Muscle layer of duodenum (tissue), 2 donors: ENCODE data around the gene PRPF8.
A peak's percentile ranks its signal among the peaks of the same experiment; 100 is the strongest.

Experiments
- H3K27ac ChIP-seq: one replicate; pipeline ENCODE4 v1.7.0; 2013; ENCODE audit warnings: mild to moderate bottlenecking, low read length
- H3K27me3 ChIP-seq: one replicate; pipeline ENCODE4 v1.7.0; 2013; ENCODE audit warnings: low read depth, mild to moderate bottlenecking, control low read depth, low read length
- H3K36me3 ChIP-seq, 2 donors: one replicate each; pipeline ENCODE4 v1.7.0; 2013; ENCODE audit warnings: low read length in 2 of 2, control low read depth in 1 of 2, mild to moderate bottlenecking in 1 of 2; ENCODE audit not compliant: insufficient read depth in 2 of 2, control insufficient read depth in 1 of 2
- H3K4me1 ChIP-seq, 2 donors: one replicate each; pipeline ENCODE4 v1.7.0; 2013; ENCODE audit warnings: low read length in 2 of 2, mild to moderate bottlenecking in 2 of 2, control low read depth in 1 of 2, moderate library complexity in 1 of 2; ENCODE audit not compliant: insufficient read depth in 2 of 2, control insufficient read depth in 1 of 2
- H3K4me3 ChIP-seq, 2 donors: one replicate each; pipeline ENCODE4 v1.7.0; 2013; ENCODE audit warnings: low read length in 2 of 2, low read depth in 1 of 2, mild to moderate bottlenecking in 1 of 2
- H3K9me3 ChIP-seq, 2 donors: one replicate each; pipeline ENCODE4 v1.7.0; 2013; ENCODE audit warnings: low read length in 2 of 2, control low read depth in 1 of 2, mild to moderate bottlenecking in 1 of 2; ENCODE audit not compliant: control insufficient read depth in 1 of 2
- donor health status: healthy.

The PRPF8 gene

DNA sequence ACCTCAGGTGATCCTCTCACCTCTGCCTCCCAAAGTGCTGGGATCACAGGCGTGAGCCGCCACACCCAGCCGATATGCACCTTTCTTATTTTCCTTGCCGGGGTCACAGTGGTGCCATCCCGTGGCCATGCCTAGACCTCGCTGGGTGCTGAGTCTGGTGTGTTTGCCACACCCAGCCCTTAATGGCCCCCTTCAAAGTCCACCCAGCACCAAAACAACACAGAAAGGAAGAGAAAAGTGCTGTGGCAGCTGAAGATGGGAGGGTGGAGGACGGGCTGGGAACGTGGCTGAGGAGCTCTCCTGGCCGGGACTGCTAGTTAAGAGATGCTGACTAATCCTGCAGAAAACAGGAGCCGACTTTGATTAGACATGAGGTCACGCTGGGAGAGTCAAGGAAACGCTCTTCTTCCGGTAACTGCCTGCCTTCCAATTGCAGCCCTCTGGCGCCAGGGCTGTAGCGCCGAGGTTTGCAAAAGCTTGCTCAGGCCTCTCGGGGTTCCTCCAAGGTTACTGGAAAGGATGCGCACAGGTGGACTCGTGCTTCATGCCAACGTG lies 67.0 kb downstream of the PRPF8 start:
- H3K27ac ChIP-seq, result peak overlapping the region; percentile 40
- H3K4me1 ChIP-seq, result peaks cover 0 to 4% of the 10 kb centered on the region in 2 donors
- H3K36me3 ChIP-seq, result peaks cover 0 to 18% of the 10 kb centered on the region in 2 donors
- no peak overlapping the region for H3K4me3 ChIP-seq
- no peaks in the 10 kb centered on the region for H3K9me3 ChIP-seq
- H3K27me3 ChIP-seq, result no peaks in the 10 kb centered on the region

DNA sequence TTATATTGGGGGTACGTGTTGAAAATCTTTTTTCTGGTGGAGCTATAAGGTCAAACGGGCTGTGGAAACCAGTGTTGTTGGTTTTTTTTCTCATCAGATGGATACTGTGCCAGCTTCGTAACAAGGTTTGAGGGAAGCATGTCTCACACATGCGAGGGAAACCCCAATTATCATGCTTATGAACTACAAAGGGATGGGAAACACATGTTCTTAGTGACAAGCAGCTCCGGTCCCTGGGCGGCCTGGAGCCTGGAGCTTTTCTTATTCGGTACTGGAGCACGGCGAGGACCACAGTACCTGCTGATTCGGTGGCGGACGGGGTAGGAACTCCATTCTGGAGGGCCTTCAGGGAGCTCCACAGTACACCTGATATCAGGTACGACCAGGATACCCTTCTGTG lies 68.6 kb downstream of the PRPF8 start:
- Histone ChIP-seq H3K27ac (no peak overlapping the region), H3K36me3 (peaks cover 0 to 21% of the 10 kb centered on the region in 2 donors), H3K4me1 (peaks cover 0 to 4% of the 10 kb centered on the region in 2 donors)

DNA sequence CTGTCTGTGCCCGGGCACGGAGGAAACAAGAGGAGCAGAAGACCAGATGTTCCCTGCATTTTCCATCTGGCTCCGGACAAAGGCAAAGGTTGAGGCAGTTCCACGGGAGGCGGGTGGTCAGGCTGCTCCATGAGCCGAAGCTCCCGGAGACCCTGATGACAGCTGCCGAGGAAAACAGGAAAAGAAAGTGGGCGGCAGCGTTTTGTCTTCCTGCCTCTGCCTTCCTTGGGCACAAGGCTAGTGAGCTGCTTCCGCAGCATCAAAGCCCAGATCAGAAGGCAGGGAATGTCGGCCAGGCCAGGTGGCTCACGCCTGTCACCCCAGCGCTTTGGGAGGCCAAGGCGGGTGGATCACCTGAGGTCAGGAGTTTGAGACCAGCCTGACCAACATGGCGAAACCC lies 72.3 kb downstream of the PRPF8 start:
- peaks cover 0 to 21% of the 10 kb centered on the region in 2 donors for H3K36me3 ChIP-seq
- peaks cover 0 to 5% of the 10 kb centered on the region in 2 donors for H3K4me1 ChIP-seq
- no peak overlapping the region for H3K4me3 ChIP-seq

More for the DNA sequence above, 68.6 kb downstream of the PRPF8 start:
- Histone ChIP-seq H3K4me3 (no peak overlapping the region), H3K9me3 (no peaks in the 10 kb centered on the region), H3K27me3 (no peaks in the 10 kb centered on the region)

DNA sequence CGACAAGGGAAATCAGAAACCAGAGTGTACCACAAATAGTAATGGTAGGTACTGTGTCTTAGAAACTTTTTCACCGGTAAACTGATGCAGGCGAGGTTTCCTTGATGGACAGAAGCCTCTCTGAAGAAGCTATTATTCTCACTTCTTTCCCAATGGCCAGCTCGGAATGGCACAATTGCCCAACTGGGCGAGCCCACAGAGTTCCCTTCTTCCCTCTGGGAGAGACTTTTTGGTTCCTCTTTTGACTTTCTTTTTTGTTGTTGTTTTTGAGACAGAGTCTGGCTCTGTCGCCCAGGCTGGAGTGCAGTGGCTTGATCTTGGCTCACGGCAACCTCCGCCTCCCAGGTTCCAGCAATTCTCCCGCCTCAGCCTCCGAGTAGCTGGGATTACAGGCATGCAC lies 73.0 kb downstream of the PRPF8 start:
- Histone ChIP-seq H3K9me3 (no peaks in the 10 kb centered on the region), H3K4me3 (no peak overlapping the region), H3K36me3 (peaks cover 0 to 21% of the 10 kb centered on the region in 2 donors), H3K27me3 (no peaks in the 10 kb centered on the region), H3K27ac (no peak overlapping the region), H3K4me1 (peaks cover 0 to 5% of the 10 kb centered on the region in 2 donors)

More for the DNA sequence above, 72.3 kb downstream of the PRPF8 start:
- Histone ChIP-seq H3K27ac (no peak overlapping the region), H3K9me3 (no peaks in the 10 kb centered on the region), H3K27me3 (no peaks in the 10 kb centered on the region)

DNA sequence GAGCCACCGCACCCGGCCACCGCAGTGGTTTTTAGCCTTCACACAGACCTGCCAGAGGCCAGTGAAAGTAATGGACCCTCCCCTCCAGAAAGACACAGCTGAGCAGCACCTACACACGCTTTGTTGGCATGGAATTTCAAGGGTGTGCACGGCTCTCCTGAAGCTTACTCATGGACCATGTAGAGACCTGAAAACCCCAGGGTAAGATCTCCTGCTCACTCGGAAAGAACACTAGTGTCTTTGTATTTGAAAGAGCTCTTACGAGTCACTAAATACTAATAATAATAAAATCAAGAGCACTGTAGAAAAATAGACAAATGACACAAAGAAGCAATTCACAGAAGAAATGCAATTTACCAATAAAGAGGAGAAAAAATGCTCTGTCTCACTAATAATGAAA lies 76.0 kb downstream of the PRPF8 start:
- H3K9me3 ChIP-seq, result no peaks in the 10 kb centered on the region
- H3K27ac ChIP-seq, result no peak overlapping the region
- H3K36me3 ChIP-seq, result peaks cover 0 to 7% of the 10 kb centered on the region in 2 donors
- peaks cover 0 to 5% of the 10 kb centered on the region in 2 donors for H3K4me1 ChIP-seq
- no peaks in the 10 kb centered on the region for H3K27me3 ChIP-seq
- no peak overlapping the region for H3K4me3 ChIP-seq

DNA sequence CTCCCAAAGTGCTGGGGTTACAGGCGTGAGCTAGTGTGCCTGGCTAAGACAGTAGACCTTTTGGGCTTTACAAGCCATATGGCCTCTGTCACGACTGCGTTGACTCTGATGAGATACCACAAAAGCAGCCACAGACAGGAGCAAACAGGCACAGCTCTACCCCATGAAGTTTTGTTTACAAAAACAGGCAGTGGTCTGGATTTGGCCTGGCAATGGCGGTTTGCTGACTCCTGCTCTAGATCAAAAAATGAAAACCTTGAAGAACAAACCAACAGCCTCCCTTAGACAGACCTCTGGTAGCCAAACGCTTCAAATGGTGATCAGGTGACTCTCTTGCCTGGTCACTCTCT lies 76.7 kb downstream of the PRPF8 start:
- no peak overlapping the region for H3K4me3 ChIP-seq
- H3K27me3 ChIP-seq, result no peaks in the 10 kb centered on the region
- peak overlapping the region; percentile 16 for H3K27ac ChIP-seq
- H3K9me3 ChIP-seq, result no peaks in the 10 kb centered on the region
- peaks cover 0 to 5% of the 10 kb centered on the region in 2 donors for H3K4me1 ChIP-seq
- peaks cover 0 to 3% of the 10 kb centered on the region in 2 donors for H3K36me3 ChIP-seq

DNA sequence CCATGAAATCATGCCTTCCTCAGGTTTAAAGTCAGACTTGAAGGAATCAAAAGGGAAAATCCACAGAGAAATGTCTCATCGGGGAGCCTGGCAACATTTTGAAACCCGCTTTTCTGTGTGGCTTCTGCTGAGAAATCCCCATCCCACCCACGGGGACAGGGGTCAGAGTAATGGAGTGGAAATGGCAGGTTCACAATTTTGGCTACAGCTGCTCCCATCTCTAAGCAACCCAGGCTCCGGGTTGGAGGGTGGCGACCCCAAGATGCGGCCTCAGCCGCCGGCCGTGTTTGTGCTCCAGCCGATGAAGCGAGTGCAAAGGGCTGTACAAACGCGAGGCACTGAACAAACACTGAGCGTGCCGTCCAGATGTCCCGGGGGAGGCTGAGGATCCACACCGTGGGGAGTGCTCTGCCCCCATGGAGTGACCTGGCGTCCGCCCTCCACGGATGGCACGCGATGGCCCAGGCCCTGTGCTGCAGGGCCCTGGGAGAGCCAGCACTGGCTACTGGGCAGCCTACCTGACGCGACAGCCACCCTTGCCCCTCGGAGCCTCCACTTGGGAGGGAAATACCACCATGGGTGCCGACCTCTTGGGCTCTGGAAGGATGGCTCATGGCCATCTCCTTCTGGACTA lies 78.2 kb downstream of the PRPF8 start:
- peaks cover 0 to 5% of the 10 kb centered on the region in 2 donors for H3K4me1 ChIP-seq
- H3K27ac ChIP-seq, result peak overlapping the region; percentile 62
- no peaks in the 10 kb centered on the region for H3K36me3 ChIP-seq
- H3K9me3 ChIP-seq, result peaks cover 0 to 5% of the 10 kb centered on the region in 2 donors
- no peak overlapping the region for H3K4me3 ChIP-seq
- H3K27me3 ChIP-seq, result no peaks in the 10 kb centered on the region

DNA sequence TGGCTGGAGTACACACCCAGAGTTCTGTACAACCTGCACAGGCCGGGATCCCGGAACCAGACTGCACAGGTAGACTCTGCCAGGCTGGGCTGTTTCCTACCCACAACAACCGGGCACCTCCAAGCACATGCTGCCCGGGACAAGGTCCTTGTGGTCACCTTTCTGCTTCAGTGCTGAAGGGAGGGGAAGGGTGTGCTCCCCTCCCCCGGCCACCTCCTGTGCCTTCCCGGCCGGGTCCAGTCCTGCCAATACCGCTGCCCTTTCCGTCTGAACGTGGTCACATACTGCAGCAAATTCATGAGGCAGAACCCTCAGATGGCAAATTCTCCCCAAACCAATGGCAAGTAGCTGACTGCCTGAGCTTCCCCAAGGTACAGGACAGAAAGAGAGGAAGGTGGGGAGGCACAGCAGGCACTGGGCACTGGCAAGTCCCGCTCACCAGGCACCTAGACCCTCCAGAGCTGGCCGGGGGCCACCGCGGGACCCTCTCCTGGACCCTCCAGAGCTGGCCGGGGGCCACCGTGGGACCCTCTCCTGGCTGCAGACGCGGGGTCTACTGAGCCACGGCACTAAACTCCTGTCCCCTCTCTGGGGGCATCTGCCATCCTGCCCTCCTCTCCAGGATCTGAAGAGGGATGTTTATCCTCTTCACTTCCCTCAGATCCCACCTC lies 78.9 kb downstream of the PRPF8 start:
- no peaks in the 10 kb centered on the region for H3K36me3 ChIP-seq
- no peaks in the 10 kb centered on the region for H3K27me3 ChIP-seq
- peaks cover 0 to 5% of the 10 kb centered on the region in 2 donors for H3K9me3 ChIP-seq
- H3K4me3 ChIP-seq, result no peak overlapping the region
- no peak overlapping the region for H3K27ac ChIP-seq
- H3K4me1 ChIP-seq, result peaks cover 0 to 5% of the 10 kb centered on the region in 2 donors

DNA sequence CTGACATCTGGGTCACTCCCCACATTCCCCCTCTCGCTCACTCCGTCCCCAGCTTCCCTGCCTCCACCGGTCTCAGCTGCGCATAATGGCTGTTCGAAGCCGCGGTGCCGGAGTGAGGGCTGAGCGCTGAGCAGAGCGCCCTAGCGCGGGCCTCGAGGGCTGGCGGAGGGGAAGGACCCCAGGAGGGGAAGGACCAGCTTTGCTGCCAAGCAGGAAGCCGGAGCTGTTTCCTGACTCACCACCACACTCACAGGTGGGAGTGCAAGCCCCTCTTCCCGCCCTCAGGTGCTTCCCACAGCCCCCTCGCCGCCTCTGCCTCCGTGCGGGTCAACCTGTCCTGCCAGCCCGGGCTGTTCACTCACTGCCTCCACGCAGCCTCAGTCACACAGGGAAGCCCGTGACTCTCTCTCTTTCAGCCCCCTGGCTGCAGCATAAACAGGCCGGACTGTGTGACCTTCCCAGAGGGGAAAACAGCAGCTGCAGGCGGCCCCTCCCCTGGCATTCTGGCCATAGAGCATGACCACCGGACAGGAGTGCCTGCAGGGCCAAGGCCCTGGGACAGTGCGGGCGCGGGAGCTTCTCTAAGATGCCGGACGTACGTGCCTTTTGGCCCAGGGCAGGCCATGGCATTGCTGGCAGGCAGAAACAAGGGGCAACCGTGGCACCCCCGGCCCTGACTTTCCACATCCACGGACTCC lies 79.7 kb downstream of the PRPF8 start:
- Histone ChIP-seq H3K4me1 (peaks cover 0 to 5% of the 10 kb centered on the region in 2 donors), H3K27ac (no peak overlapping the region), H3K9me3 (peaks cover 0 to 5% of the 10 kb centered on the region in 2 donors), H3K4me3 (no peak overlapping the region), H3K36me3 (no peaks in the 10 kb centered on the region), H3K27me3 (no peaks in the 10 kb centered on the region)

DNA sequence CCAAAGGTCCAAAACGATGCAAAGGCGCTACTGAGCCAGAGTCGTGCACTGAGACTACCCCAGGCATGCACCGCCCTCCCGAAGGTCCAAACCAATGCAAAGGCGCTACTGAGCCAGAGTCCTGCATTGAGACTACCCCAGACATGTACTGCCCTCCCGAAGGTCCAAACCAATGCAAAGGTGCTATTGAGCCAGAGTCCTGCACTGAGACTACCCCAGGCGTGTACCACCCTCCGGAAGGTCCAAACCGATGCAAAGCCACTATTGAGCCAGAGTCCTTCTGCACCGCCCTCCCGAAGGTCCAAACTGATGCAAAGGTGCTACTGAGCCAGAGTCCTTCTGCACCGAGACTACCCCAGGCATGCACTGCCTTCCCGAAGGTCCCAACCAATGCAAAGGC lies 83.1 kb downstream of the PRPF8 start:
- no peak overlapping the region for H3K4me3 ChIP-seq
- no peaks in the 10 kb centered on the region for H3K36me3 ChIP-seq
- H3K27me3 ChIP-seq, result no peaks in the 10 kb centered on the region
- H3K27ac ChIP-seq, result no peak overlapping the region
- H3K9me3 ChIP-seq, result peaks cover 0 to 5% of the 10 kb centered on the region in 2 donors
- no peaks in the 10 kb centered on the region for H3K4me1 ChIP-seq
